Activated CD4-positive, alpha-beta T cell treated with anti-CD3 and anti-CD28 coated beads, Interleukin-2, amount 50 U/mL, for 16 hours (primary cell): ENCODE data around the gene RGS7BP.

Experiments
- DNase-seq: peaks from one replicate; pipeline ENCODE4 v3.0.0-alpha.2; 2020

Gene RGS7BP

GRCh38 chr5:64566310-64566916 lies 60.6 kb downstream of the RGS7BP start:
- no peak for DNase-seq

- DNase-seq, result no peak
Observed at GRCh38 chr5:64569858-64570257, 64.0 kb downstream of the RGS7BP start.

DNA sequence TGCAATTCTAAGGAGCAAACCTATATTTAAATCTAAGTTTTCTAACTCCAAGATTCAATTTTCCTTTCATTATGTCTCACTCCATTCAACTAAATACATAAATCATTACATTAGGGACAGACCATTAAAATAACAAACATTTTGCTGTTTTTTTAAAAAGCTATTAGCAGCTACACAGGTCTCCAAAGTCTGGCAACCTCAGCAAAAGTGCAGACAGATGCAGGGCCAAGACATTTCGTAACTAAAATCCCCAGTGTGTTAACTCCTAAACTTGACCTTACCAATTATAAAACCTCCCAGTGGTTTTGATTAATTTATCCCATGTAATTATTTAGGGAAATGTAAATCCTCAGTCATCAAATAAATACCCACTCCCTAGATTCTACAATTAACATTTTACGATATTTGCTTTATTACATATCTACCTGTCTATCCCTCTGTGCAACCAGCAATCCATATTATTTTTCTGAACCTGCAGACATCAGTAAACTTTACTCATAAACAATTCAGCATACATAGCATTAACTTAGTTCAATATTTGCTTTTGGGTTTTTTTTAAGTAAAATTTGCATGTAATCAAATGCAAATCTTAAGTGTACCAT lies 64.7 kb downstream of the RGS7BP start:
- no peak for DNase-seq

DNA sequence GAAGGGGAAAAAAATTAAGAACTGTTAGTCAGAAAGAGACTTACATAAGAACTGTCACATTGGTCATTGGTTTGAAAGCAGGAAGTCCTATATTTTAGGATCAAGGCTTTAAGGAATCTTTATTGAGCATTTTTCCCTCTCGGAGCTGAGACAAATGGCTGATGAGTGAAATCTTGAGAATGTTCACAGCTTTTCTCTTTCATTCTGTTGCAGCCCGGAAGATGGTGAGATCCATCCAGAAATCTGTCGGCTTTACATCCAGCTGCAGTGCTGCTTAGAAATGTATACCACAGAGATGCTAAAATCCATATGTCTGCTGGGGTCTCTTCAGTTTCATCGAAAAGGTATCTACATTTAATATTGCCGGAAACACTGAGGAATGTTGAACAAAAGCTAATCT lies 69.7 kb downstream of the RGS7BP start:
- DNase-seq, result no peak

DNA sequence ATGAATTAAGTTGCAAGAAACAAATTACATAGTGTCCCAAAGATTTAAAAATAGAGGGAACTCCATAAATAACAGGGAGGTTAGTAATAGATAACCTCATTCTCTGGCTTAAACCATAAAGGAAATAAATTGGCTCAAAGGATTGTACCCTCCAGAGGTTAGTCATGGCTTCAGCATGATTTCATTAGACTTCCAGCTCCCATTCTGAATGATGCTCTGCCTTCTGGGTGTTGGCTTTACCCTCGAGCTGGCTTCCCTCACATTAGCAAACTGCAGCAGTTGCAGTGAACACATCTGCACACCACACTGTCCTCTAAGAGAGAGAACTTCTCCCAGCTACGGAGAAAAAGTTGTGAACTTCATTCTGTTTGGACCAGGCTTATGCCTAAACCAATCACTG lies 70.4 kb downstream of the RGS7BP start:
- DNase-seq, result no peak

DNA sequence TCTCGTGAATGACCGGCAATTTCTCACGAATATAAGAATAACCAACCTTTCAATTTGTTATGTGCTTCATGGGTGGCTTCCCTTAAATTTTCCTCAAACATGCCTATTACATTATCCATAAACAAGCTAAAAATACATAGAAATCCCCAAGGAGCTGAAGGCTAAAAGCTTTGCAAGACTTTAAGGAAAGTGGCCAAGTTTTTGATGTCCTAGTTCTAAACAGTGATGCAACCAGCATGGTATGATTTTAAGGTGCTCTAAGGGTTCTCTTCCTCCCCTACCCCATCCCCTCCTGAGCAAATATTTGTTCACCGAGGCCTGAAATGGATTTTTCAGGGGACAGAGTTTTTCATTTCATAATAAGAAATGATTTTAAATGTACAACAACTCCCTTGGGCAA lies 79.8 kb downstream of the RGS7BP start:
- DNase-seq, result no peak

- no peak for DNase-seq
Observed at GRCh38 chr5:64587370-64587769, 81.6 kb downstream of the RGS7BP start.

GRCh38 chr5:64592730-64593341 lies 87.0 kb downstream of the RGS7BP start:
- no peak for DNase-seq

- DNase-seq, result no peak
Observed at GRCh38 chr5:64594025-64594424, 88.2 kb downstream of the RGS7BP start.

DNA sequence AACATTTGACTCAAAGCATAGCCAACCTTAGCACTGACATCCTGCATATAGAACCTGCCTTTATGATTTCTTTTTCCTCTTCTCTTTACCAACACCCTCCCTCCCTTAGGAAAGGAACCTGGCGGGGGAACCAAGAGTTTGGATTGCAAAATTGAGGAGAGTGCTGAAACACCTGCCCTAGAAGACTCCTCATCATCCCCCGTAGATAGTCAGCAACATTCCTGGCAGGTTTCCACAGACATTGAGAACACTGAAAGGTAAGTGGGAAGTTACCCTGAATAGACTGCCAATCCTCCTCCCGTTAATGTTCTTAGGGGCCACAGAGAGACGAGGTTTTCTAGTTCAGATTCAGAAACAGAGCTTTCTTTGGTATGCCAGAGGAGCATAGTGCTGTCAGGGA lies 88.8 kb downstream of the RGS7BP start:
- DNase-seq, result no peak

GRCh38 chr5:64595031-64595855 lies 89.4 kb downstream of the RGS7BP start:
- DNase-seq, result no peak

- no peak for DNase-seq
Observed at GRCh38 chr5:64599226-64599625, 93.4 kb downstream of the RGS7BP start.

- no peak for DNase-seq
Observed at GRCh38 chr5:64603676-64604075, 97.9 kb downstream of the RGS7BP start.

- DNase-seq, result no peak
Observed at GRCh38 chr5:64606926-64607325, 101.1 kb downstream of the RGS7BP start.

- DNase-seq, result peak; percentile 21
Observed at GRCh38 chr5:64612344-64612961, 106.6 kb downstream of the RGS7BP start.

GRCh38 chr5:64615895-64616294 lies 110.1 kb downstream of the RGS7BP start:
- no peak for DNase-seq

GRCh38 chr5:64619609-64620008 lies 113.8 kb downstream of the RGS7BP start:
- no peak for DNase-seq

DNA sequence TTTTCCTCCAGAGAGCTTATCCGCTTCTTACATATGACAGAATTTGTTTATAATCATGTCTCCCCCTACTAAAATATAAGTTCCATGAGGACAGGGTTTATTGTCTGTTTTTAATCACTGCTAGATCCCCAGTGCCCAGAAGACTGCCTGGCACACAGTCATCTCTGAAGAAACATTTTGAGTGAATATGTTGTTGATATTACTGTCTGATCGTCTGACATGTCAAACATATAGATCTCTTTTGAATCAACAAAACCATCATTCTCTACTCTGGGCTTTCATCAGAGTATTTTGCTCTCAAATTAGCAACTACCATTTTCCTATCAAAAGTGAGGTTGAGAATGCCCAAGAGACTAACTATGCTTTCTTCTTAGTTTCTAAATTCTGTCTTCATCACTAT lies 117.2 kb downstream of the RGS7BP start:
- peak; percentile 46 for DNase-seq

DNA sequence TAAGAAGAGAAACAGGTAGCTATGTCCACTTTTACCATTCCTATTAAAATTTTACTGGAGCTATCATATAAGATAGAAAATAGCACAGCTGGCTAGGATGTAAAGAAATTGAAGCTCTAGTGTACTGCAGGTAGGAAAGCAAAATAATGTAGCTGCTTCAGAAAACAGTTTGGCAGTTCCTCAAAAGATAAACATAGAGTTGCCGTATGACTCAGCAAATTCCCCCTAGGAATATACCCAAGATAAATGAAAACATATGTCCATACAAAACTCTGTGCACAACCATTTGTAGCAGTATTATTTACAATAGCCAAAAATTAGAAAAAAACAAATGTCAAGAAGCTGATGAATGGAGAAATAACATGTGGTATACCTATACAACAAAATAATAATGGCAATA lies 119.9 kb downstream of the RGS7BP start:
- no peak for DNase-seq

DNA sequence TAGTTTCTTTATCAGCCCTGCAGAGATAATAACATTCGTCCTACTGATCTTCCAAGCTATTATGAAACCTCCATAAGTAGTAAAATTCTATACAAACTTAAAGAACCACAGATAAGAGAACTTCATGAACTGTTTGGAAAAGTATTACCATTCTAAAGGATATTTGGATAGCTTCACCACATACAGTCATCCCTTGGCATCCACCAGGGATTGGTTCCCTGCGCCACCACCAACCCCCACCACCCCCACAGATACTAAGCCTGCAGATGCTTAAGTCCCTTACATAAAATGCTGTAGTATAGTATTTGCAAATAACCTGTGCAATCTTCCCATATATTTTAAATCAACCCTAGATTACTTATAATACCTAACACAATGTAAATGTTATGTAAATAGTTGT lies 123.1 kb downstream of the RGS7BP start:
- DNase-seq, result no peak

- DNase-seq, result no peak
Observed at GRCh38 chr5:64629841-64630240, 124.0 kb downstream of the RGS7BP start.

DNA sequence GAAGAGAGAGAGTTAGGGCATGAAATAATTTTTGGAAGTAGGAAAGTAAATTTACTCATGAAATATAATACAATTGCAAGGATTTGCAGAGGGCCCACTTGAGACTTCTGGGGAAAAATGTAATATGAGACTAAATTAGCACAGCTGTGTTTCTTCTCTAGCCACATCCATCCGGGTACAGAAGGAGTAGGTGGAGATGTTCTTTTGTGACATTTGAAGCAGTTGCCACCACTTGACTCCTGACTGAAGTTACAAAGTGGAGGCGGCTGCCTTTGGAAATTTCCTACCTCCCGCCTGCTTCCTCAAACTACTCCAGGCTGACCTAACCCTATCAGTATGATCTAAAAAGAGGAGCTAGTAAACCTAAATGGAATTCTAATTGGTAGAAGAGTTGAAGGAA lies 126.4 kb downstream of the RGS7BP start:
- no peak for DNase-seq

DNA sequence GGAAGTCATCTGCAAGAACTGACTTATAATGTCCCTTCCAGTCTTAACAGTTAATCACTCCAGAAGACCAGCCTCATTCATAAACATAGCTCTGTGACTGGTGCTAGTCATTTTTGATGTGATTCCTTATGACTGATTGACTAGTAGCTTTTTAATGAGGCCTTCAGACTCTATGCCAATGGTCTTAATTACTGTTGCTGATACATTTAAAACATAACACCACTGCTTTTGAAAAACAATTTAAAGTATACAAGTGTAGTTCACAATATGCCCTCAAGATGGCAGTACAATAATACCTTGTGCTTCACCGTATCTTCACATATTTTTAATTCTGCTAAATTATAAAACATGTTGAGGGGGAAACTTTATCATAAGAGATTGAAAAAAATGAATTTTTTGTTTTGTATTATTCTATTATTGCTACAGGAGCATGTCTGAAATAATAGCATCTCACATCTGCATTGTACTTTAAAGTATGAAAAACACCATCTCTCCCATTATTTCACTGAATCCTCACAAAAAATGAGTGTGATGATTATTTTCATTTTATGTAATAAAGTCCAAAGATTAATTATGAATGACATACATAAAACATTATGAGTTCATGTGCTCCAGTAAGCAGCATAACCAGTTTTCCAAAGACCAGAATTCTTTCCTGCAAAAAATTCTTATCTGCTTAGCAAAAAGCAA lies 129.3 kb downstream of the RGS7BP start:
- peak; percentile 34 for DNase-seq
